ENCODE measurements around the gene PAPOLB. TPM values are rescaled to one million over a fixed set of nuclear protein-coding genes. Genes with fewer than 3 reads are reported as not detected.

Gene PAPOLB
- polyA plus RNA-seq, 1 experiment: not detected

DNA sequence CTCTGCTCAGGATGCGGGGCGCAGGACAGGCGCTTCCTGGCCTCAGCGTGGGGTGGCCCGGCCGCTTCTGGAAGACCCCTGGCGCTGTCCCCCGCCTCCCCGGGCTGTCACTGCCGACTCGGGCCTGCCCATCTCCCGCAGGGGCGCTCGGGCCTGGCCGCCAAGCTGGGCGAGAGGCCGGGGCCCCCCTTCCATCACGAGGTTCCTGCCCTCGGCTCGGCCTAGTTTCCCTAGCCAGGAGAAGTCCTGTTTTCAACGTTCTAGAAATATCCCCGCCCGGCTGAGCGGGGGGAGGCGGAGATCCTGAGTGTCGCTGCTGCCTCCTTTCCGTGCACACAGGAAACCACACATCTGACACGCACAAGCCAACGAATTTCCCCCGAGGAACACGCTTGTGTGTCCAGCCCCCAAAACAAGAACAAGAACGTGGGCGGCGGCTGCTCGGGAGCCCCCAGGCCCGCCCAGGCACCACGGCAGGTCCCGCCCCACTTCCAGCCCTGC, 52.7 kb downstream of the PAPOLB start:
- Histone ChIP-seq H3K9me3 (ENCODE audit: control insufficient read depth, insufficient read depth, low read length) (no peaks in the 10 kb centered on the region; the same call in none of the 2 replicates), H3K27ac (ENCODE audit: low read depth, low read length) (no peak overlapping the region), H3K4me3 (ENCODE audit: low read depth, low read length) (no peak overlapping the region), H3K27me3 (ENCODE audit: control insufficient read depth, insufficient read depth, low read length) (peaks cover 16% of the 10 kb centered on the region)
- no peak for DNase-seq (ENCODE audit: low read depth, low spot score)
- ChIA-PET POLR2A (no interaction called here), CTCF (interaction anchor here (1.2 kb wide), 1 partner anchor 11 kb away, joined by 3 read pairs; no protein-coding TSS in a partner anchor)
- TF ChIP-seq, protein P1, sequence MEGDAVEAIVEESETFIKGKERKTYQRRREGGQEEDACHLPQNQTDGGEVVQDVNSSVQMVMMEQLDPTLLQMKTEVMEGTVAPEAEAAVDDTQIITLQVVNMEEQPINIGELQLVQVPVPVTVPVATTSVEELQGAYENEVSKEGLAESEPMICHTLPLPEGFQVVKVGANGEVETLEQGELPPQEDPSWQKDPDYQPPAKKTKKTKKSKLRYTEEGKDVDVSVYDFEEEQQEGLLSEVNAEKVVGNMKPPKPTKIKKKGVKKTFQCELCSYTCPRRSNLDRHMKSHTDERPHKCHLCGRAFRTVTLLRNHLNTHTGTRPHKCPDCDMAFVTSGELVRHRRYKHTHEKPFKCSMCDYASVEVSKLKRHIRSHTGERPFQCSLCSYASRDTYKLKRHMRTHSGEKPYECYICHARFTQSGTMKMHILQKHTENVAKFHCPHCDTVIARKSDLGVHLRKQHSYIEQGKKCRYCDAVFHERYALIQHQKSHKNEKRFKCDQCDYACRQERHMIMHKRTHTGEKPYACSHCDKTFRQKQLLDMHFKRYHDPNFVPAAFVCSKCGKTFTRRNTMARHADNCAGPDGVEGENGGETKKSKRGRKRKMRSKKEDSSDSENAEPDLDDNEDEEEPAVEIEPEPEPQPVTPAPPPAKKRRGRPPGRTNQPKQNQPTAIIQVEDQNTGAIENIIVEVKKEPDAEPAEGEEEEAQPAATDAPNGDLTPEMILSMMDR (IDR thresholded peaks at IDR 0.05; ENCODE audit: low read depth, low read length): no peak

GRCh38 chr7:4808565-4808964, 53.3 kb downstream of the PAPOLB start:
- Histone ChIP-seq H3K27me3 (ENCODE audit: control insufficient read depth, insufficient read depth, low read length) (peaks cover 16% of the 10 kb centered on the region), H3K9me3 (ENCODE audit: control insufficient read depth, insufficient read depth, low read length) (no peaks in the 10 kb centered on the region; the same call in none of the 2 replicates), H3K27ac (ENCODE audit: low read depth, low read length) (no peak overlapping the region), H3K4me3 (ENCODE audit: low read depth, low read length) (no peak overlapping the region)
- TF ChIP-seq, protein P1 (IDR thresholded peaks at IDR 0.05; ENCODE audit: low read depth, low read length): no peak
- DNase-seq (ENCODE audit: low read depth, low spot score): no peak
- ChIA-PET CTCF (interaction anchor here (1.0 kb wide), 1 partner anchor 16 kb away, joined by 8 read pairs; no protein-coding TSS in a partner anchor), POLR2A (no interaction called here)

DNA sequence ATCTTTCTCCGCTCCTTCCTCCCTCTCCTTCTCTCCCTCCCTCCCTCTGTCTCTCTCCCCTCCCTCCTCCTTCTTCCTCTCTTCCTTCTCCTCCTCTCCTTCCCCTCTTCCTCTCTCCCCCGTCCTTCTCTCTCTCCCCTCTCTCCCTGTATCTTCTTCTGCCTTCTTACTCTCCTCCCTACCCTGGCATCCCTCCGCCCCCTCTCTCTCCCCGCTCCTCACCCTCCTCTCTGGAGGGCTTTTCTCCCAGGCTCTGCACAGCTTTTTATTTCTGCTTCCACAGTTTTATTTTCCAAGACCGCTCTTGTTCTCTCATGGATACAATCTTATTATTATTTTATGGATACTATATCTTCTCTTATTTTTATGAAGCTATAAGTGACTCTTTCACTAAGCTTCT, 53.8 kb downstream of the PAPOLB start:
- no peak for DNase-seq (ENCODE audit: low read depth, low spot score)
- Histone ChIP-seq H3K9me3 (ENCODE audit: control insufficient read depth, insufficient read depth, low read length) (no peaks in the 10 kb centered on the region; the same call in none of the 2 replicates), H3K4me3 (ENCODE audit: low read depth, low read length) (no peak overlapping the region), H3K27me3 (ENCODE audit: control insufficient read depth, insufficient read depth, low read length) (peaks cover 14% of the 10 kb centered on the region), H3K27ac (ENCODE audit: low read depth, low read length) (no peak overlapping the region)
- TF ChIP-seq, protein P1 (IDR thresholded peaks at IDR 0.05; ENCODE audit: low read depth, low read length): no peak
- CTCF ChIA-PET: interaction anchor here (1.0 kb wide), 1 partner anchor 16 kb away, joined by 8 read pairs; no protein-coding TSS in a partner anchor
- POLR2A ChIA-PET: no interaction called here

Small RNA genes within 50 kb of the gene (small RNA-seq; reads per million reads assigned to genes)
- not detected for gene RF00019 (ENCODE audit: insufficient read length, low read depth)

Other genes with a start within 250 kb of the PAPOLB start
- 3.4 and 4.7 TPM in 2 replicates for gene FOXK1, start 179.7 kb downstream of the PAPOLB start, polyA plus RNA-seq (2011; rRNA removed)
- gene AP5Z1, start 86.4 kb downstream of the PAPOLB start, polyA plus RNA-seq (2011; rRNA removed): 12.6 and 18.9 TPM in 2 replicates
- gene RADIL, start 21.7 kb upstream of the PAPOLB start, polyA plus RNA-seq (2011; rRNA removed): 0.07 and 0.31 TPM in 2 replicates
- gene MMD2, start 97.2 kb upstream of the PAPOLB start, polyA plus RNA-seq (2011; rRNA removed): not detected in 2 replicates
- gene RBAK, start 183.8 kb upstream of the PAPOLB start, polyA plus RNA-seq (2011; rRNA removed): 4.4 and 6.1 TPM in 2 replicates

Data from AG04450 (cell line).